IMR-90 (cell line): ENCODE measurements around the gene AGAP1. TPM values are rescaled to one million over a fixed set of nuclear protein-coding genes. Genes with fewer than 3 reads are reported as not detected.

ENCODE experiments used
- ATAC-seq: fragments of 200-7000 bp; cut with Tn5 transposase; 2 replicates; pipeline ENCODE4 v1.9.1; 2020; ENCODE audit warnings: low read depth, mild to moderate bottlenecking, moderate library complexity
- BruUV-seq: library from RNA; stranded (reverse); fragments of 400-500 nt; replicated peaks from 2 replicates; lab custom pipeline; 2021; lab: Mats Ljungman, UMichigan
- CTCF ChIA-PET: fragments of 300-600 bp; formaldehyde crosslinking; extraction: SDS; loops from one replicate; lab custom pipeline; 2021; ENCODE audit warnings: antibody characterized with exemption; lab: Yijun Ruan, JAX
- POLR2A ChIA-PET: fragments of 300-600 bp; sonication (Branson Sonifier 250); formaldehyde crosslinking; loops from one replicate; lab custom pipeline; 2022; ENCODE audit warnings: antibody characterized with exemption; ENCODE audit not compliant: unreplicated experiment; lab: Charles Lee
- DNase-seq: peaks from one replicate; pipeline ENCODE4 v3.0.0; 2013
- H2AFZ ChIP-seq: replicated peaks from 2 replicates; pipeline ENCODE3; 2013; ENCODE audit warnings: low read length, mild to moderate bottlenecking; ENCODE audit not compliant: poor library complexity
- H2AK5ac ChIP-seq: 2 replicates; pipeline ENCODE4 v1.6.1; 2013; ENCODE audit warnings: low read depth, low read length, inconsistent platforms
- H2AK9ac ChIP-seq: replicated peaks from 2 replicates; pipeline ENCODE3; 2013; ENCODE audit warnings: mild to moderate bottlenecking, low read depth, low read length, moderate library complexity; ENCODE audit not compliant: poor library complexity
- H2BK120ac ChIP-seq: 2 replicates; pipeline ENCODE4 v1.6.1; 2013; ENCODE audit warnings: low read depth, low read length, inconsistent platforms
- H2BK15ac ChIP-seq: 3 replicates; pipeline ENCODE4 v1.6.1; 2013; ENCODE audit warnings: low read depth, low read length, inconsistent platforms
- H2BK20ac ChIP-seq: 2 replicates; pipeline ENCODE4 v1.6.1; 2013; ENCODE audit warnings: low read depth, mild to moderate bottlenecking, inconsistent platforms, low read length, moderate library complexity
- H2BK5ac ChIP-seq: 2 replicates; pipeline ENCODE4 v1.6.1; 2013; ENCODE audit warnings: mild to moderate bottlenecking, low read depth, low read length, inconsistent platforms; ENCODE audit not compliant: poor library complexity, severe bottlenecking
- H3K14ac ChIP-seq: replicated peaks from 2 replicates; pipeline ENCODE4 v1.6.1; 2013; ENCODE audit warnings: low read depth, low read length, inconsistent platforms
- H3K18ac ChIP-seq: 2 replicates; pipeline ENCODE4 v1.6.1; 2013; ENCODE audit warnings: low read depth, low read length, control low read depth
- H3K23ac ChIP-seq: 2 replicates; pipeline ENCODE4 v1.6.1; 2013; ENCODE audit warnings: low read depth, low read length, inconsistent platforms
- H3K27ac ChIP-seq: 2 replicates; pipeline ENCODE4 v1.5.1; 2013; ENCODE audit warnings: mild to moderate bottlenecking, control low read depth, low read length; ENCODE audit not compliant: insufficient read depth
- H3K27me3 ChIP-seq: 2 replicates; pipeline ENCODE4 v1.6.1; 2013; ENCODE audit warnings: low read length; ENCODE audit not compliant: control insufficient read depth, insufficient read depth
- H3K36me3 ChIP-seq: 2 replicates; pipeline ENCODE4 v1.6.1; 2013; ENCODE audit warnings: low read length, mixed read lengths; ENCODE audit not compliant: control insufficient read depth, insufficient read depth
- H3K4ac ChIP-seq: 2 replicates; pipeline ENCODE4 v1.6.1; 2013; ENCODE audit warnings: low read depth, low read length, inconsistent platforms
- H3K4me1 ChIP-seq: 2 replicates; pipeline ENCODE4 v1.6.1; 2013; ENCODE audit warnings: low read length, mixed read lengths; ENCODE audit not compliant: control insufficient read depth, insufficient read depth
- H3K4me2 ChIP-seq: 2 replicates; pipeline ENCODE4 v1.6.1; 2013; ENCODE audit warnings: low read depth, mild to moderate bottlenecking, control low read depth, low read length, moderate library complexity
- H3K4me3 ChIP-seq: 2 replicates; pipeline ENCODE4 v1.5.1; 2013; ENCODE audit warnings: low read depth, mild to moderate bottlenecking, control low read depth, low read length, moderate library complexity; ENCODE audit not compliant: insufficient read depth
- H3K56ac ChIP-seq: 2 replicates; pipeline ENCODE4 v1.6.1; 2013; ENCODE audit warnings: low read length, inconsistent platforms; ENCODE audit not compliant: insufficient read depth; ENCODE audit errors: extremely low read depth
- H3K79me1 ChIP-seq, 2 experiments: 2 replicates each; pipeline ENCODE4 v1.6.1; 2013; ENCODE audit warnings: low read length in 2 of 2, inconsistent platforms in 1 of 2, low read depth in 1 of 2
- H3K9ac ChIP-seq: 2 replicates; pipeline ENCODE4 v1.6.1; 2013; ENCODE audit warnings: low read depth, low read length, control low read depth
- H3K9me1 ChIP-seq: 2 replicates; pipeline ENCODE4 v1.6.1; 2013; ENCODE audit warnings: low read length, inconsistent platforms; ENCODE audit not compliant: insufficient read depth
- H3K9me3 ChIP-seq: 2 replicates; pipeline ENCODE4 v1.6.1; 2013; ENCODE audit warnings: low read length; ENCODE audit not compliant: control insufficient read depth, insufficient read depth
- H4K20me1 ChIP-seq: 2 replicates; pipeline ENCODE4 v1.6.1; 2013; ENCODE audit warnings: low read length, inconsistent platforms; ENCODE audit not compliant: insufficient read depth
- H4K5ac ChIP-seq: 2 replicates; pipeline ENCODE4 v1.6.1; 2013; ENCODE audit warnings: mild to moderate bottlenecking, low read depth, low read length, control low read depth
- H4K8ac ChIP-seq, 2 experiments: 2 replicates each; pipeline ENCODE4 v1.6.1; 2013; ENCODE audit warnings: low read depth in 2 of 2, low read length in 2 of 2, control low read depth in 1 of 2, inconsistent platforms in 1 of 2
- H4K91ac ChIP-seq: 2 replicates; pipeline ENCODE4 v1.6.1; 2013; ENCODE audit warnings: low read depth, low read length, inconsistent platforms; ENCODE audit not compliant: insufficient read depth
- BHLHE40 ChIP-seq: fragments of 150-350 bp; IDR thresholded peaks from 2 replicates; pipeline ENCODE4 v1.6.1; 2016; ENCODE audit warnings: mild to moderate bottlenecking, low read depth, low read length
- CEBPB ChIP-seq: IDR thresholded peaks from 2 replicates; pipeline ENCODE4 v1.6.1; 2012; ENCODE audit warnings: low read depth, low read length, improper control_type of control experiment
- CTCF ChIP-seq: conservative IDR thresholded peaks from 2 replicates; pipeline ENCODE4 v1.5.1; 2012; ENCODE audit warnings: mild to moderate bottlenecking, low read depth, low read length, improper control_type of control experiment
- ELK1 ChIP-seq: fragments of 150-350 bp; IDR thresholded peaks from 2 replicates; pipeline ENCODE4 v1.6.1; 2016; ENCODE audit warnings: low read depth, mild to moderate bottlenecking, low read length, moderate library complexity, borderline replicate concordance
- FOS ChIP-seq: fragments of 150-350 bp; IDR thresholded peaks from 2 replicates; pipeline ENCODE4 v1.6.1; 2016; ENCODE audit warnings: low read depth, low read length
- MAFK ChIP-seq: IDR thresholded peaks from 2 replicates; pipeline ENCODE4 v1.6.1; 2012; ENCODE audit warnings: low read depth, low read length, improper control_type of control experiment
- MAZ ChIP-seq: IDR thresholded peaks from 2 replicates; pipeline ENCODE4 v1.6.1; 2012; ENCODE audit warnings: low read depth, mild to moderate bottlenecking, low read length, improper control_type of control experiment, moderate library complexity, borderline replicate concordance
- MXI1 ChIP-seq: IDR thresholded peaks from 2 replicates; pipeline ENCODE4 v1.6.1; 2012; ENCODE audit warnings: low read depth, mild to moderate bottlenecking, low read length, moderate library complexity, borderline replicate concordance
- NFE2L2 ChIP-seq: fragments of 150-350 bp; IDR thresholded peaks from 2 replicates; pipeline ENCODE4 v1.6.1; 2016; ENCODE audit warnings: low read depth, mild to moderate bottlenecking, low read length
- POLR2A ChIP-seq: IDR thresholded peaks from 2 replicates; pipeline ENCODE4 v1.6.1; 2012; ENCODE audit warnings: mild to moderate bottlenecking, low read depth, low read length
- RAD21 ChIP-seq: IDR thresholded peaks from 2 replicates; pipeline ENCODE4 v1.6.1; 2012; ENCODE audit warnings: low read length, improper control_type of control experiment
- RCOR1 ChIP-seq: IDR thresholded peaks from 2 replicates; pipeline ENCODE4 v1.6.1; 2012; ENCODE audit warnings: mild to moderate bottlenecking, low read length, improper control_type of control experiment; ENCODE audit not compliant: insufficient replicate concordance
- SMC3 ChIP-seq: fragments of 150-350 bp; IDR thresholded peaks from 2 replicates; pipeline ENCODE4 v1.6.1; 2016; ENCODE audit warnings: low read depth, mild to moderate bottlenecking, antibody characterized with exemption, low read length, moderate library complexity
- USF2 ChIP-seq: fragments of 150-350 bp; IDR thresholded peaks from 2 replicates; pipeline ENCODE4 v1.6.1; 2017; ENCODE audit warnings: mild to moderate bottlenecking, antibody characterized with exemption, low read length, low read depth
- WGBS, 2 experiments: methylation state at CpG; one replicate each; pipeline versions ENCODE4 v1.1.5 to v1.1.7; 2013; ENCODE audit warnings: missing lambda C conversion rate in 2 of 2; ENCODE audit not compliant: insufficient read length in 1 of 2; ENCODE audit errors: extremely low coverage in 2 of 2; 5-methylcytosine and 5-hydroxymethylcytosine counted together
- dilution Hi-C: fragments of 300-500 bp; cut with HindIII; formaldehyde crosslinking; loops from one replicate; pipeline ENCODE4 v1.14.3; 2018; ENCODE audit warnings: low sequenced_read_pairs; ENCODE audit not compliant: unreplicated experiment
- in situ Hi-C: fragments of 300-500 bp; cut with MboI; formaldehyde crosslinking; loops from 3 replicates; pipeline ENCODE4 v1.14.3; 2019; ENCODE audit warnings: low sequenced_read_pairs, inconsistent platforms, mixed read lengths
- intact Hi-C: fragments of 100-400 bp; cut with micrococcal nuclease; formaldehyde crosslinking; loops from 2 replicates; pipeline ENCODE4 v1.10.0; 2022
- polyA plus RNA-seq, 3 experiments: library from polyadenylated mRNA; depleted of rRNA; stranded (reverse); fragments of >200 nt; gene quantifications; 2 replicates each; pipeline ENCODE4 v1.2.3, GENCODE V29; 2012; ENCODE audit warnings: low replicate concordance in 1 of 3
- total RNA-seq: library from RNA; depleted of rRNA; stranded (reverse); fragments of >200 nt; gene quantifications from 2 replicates; pipeline ENCODE4 v1.2.3, GENCODE V29; 2012

The AGAP1 gene
- total and polyA plus RNA-seq, 2 of the 4 experiments (the other 2 are of a cell fraction): 15.1 to 16.4 TPM

- WGBS, 2 experiments: 95% methylated on average over 4 of the region's 26 CpGs; no CpG with 5 or more reads in 1 of the 2 experiments
- H3K23ac ChIP-seq: no peak overlapping the region
- dilution Hi-C loops: no loop called here
- H2BK15ac ChIP-seq: no peak overlapping the region
- intact Hi-C loops: no loop called here
- H4K91ac ChIP-seq: no peak overlapping the region
- H3K56ac ChIP-seq: no peak overlapping the region
- DNase-seq: no peak
- no peak overlapping the region for H3K18ac ChIP-seq
- H3K4me3 ChIP-seq: no peak overlapping the region
- ATAC-seq: no peak
- H4K20me1 ChIP-seq: peaks cover 69% of the 10 kb centered on the region
- in situ Hi-C loops: no loop called here
- no peaks in the 10 kb centered on the region; the same call in 1 of the 2 replicates for H3K9me1 ChIP-seq
- H3K36me3 ChIP-seq: no peaks in the 10 kb centered on the region; the same call in 1 of the 2 replicates
- no peak overlapping the region for H4K5ac ChIP-seq
- H3K27me3 ChIP-seq: no peaks in the 10 kb centered on the region
- POLR2A ChIA-PET: no interaction called here
- no peaks in the 10 kb centered on the region for H3K9me3 ChIP-seq
- no peak overlapping the region for H3K4ac ChIP-seq
- no peak overlapping the region for H3K9ac ChIP-seq
- no peak overlapping the region for H2AK5ac ChIP-seq
- H2AK9ac ChIP-seq: no peak overlapping the region
- no peak overlapping the region for H2BK5ac ChIP-seq
- no peak overlapping the region for H4K8ac ChIP-seq
- no TSS peak for BruUV-seq
- no peaks in the 10 kb centered on the region for H3K4me1 ChIP-seq
- CTCF ChIA-PET: interaction anchor here (0.6 kb wide), 1 partner anchor 560 kb away, joined by 4 read pairs; no protein-coding TSS in a partner anchor
- no peak overlapping the region for H3K14ac ChIP-seq
- peaks cover 22 to 55% of the 10 kb centered on the region in 2 experiments for H3K79me1 ChIP-seq
- no peak overlapping the region for H3K27ac ChIP-seq
- H3K4me2 ChIP-seq: no peak overlapping the region
- no peak overlapping the region for H2BK20ac ChIP-seq
- no peak overlapping the region for H2AFZ ChIP-seq
- no peak overlapping the region for H2BK120ac ChIP-seq
- TF ChIP-seq BHLHE40 (no peak), MAFK (no peak), RCOR1 (no peak), RAD21 (no peak), CEBPB (no peak), USF2 (no peak), ELK1 (no peak), SMC3 (no peak), CTCF (no peak), FOS (no peak), NFE2L2 (no peak), MXI1 (no peak), POLR2A (no peak), MAZ (no peak)
These were observed 194.9 kb downstream of the AGAP1 start for GRCh38 chr2:235688511-235689426.
